K562 (cell line): Measurements from ENCODE around the gene PLP2. TPM values are rescaled to one million over a fixed set of nuclear protein-coding genes. Genes with fewer than 3 reads are reported as not detected.

Experiments used
- DIDO1 ChIP-seq: fragments of 450-650 bp; IDR thresholded peaks from 2 replicates; pipeline ENCODE4 v1.6.1; 2016; ENCODE audit warnings: low read depth, missing biosample characterization, missing genetic modification characterization
- FOXM1 ChIP-seq, 2 experiments: fragments of 450-650 bp in 1 of 2; sonication (generic) in 1 of 2; formaldehyde crosslinking in 1 of 2; IDR thresholded peaks; 2 replicates each; pipeline versions ENCODE4 v1.6.1 to v1.9.0; 2017 to 2022; ENCODE audit warnings: low read depth in 2 of 2, mild to moderate bottlenecking in 2 of 2, missing genetic modification reagents in 1 of 2, moderate library complexity in 1 of 2
- NFE2L1 ChIP-seq: fragments of 450-650 bp; IDR thresholded peaks from 2 replicates; pipeline ENCODE4 v1.6.1; 2016; ENCODE audit warnings: missing genetic modification characterization, low read depth, mild to moderate bottlenecking, missing compliant biosample characterization, moderate library complexity, borderline replicate concordance
- RNF219 ChIP-seq: fragments of 250-450 bp; sonication (Bioruptor Pico); IDR thresholded peaks from 2 replicates; pipeline ENCODE4 v1.5.0; 2022; ENCODE audit warnings: mild to moderate bottlenecking
- SFPQ ChIP-seq: fragments of 200-400 bp; formaldehyde crosslinking; IDR thresholded peaks from 2 replicates; pipeline ENCODE4 v1.6.1; 2017; ENCODE audit warnings: mild to moderate bottlenecking, low read depth, low read length, moderate library complexity
- SIRT6 ChIP-seq: IDR thresholded peaks from one replicate; pipeline ENCODE4 v1.6.1; 2012; ENCODE audit warnings: low read depth, mild to moderate bottlenecking, control low read depth, inconsistent platforms, low read length, moderate library complexity
- TAF1 ChIP-seq: IDR thresholded peaks from 2 replicates; pipeline ENCODE4 v1.6.1; 2011; ENCODE audit warnings: mild to moderate bottlenecking, low read length, moderate library complexity; ENCODE audit not compliant: insufficient read depth, control insufficient read depth, severe bottlenecking; ENCODE audit errors: extremely low read depth
- TAL1 ChIP-seq: fragments of 450-650 bp; IDR thresholded peaks from 2 replicates; pipeline ENCODE4 v1.6.1; 2016; ENCODE audit warnings: mild to moderate bottlenecking
- TSHZ1 ChIP-seq: fragments of 250-450 bp; sonication (Bioruptor Pico); IDR thresholded peaks from 2 replicates; pipeline ENCODE4 v1.4.0; 2020; ENCODE audit warnings: mild to moderate bottlenecking, moderate library complexity
- WHSC1 ChIP-seq: IDR thresholded peaks from one replicate; pipeline ENCODE4 v1.6.1; 2012; ENCODE audit warnings: low read length, control low read depth, inconsistent platforms
- ZBTB2 ChIP-seq: fragments of 450-650 bp; IDR thresholded peaks from 2 replicates; pipeline ENCODE4 v1.6.1; 2016; ENCODE audit warnings: antibody characterized with exemption
- ZNF217 ChIP-seq: sonication (generic); formaldehyde crosslinking; IDR thresholded peaks from 2 replicates; pipeline ENCODE4 v1.8.0; 2022; ENCODE audit warnings: mild to moderate bottlenecking, missing genetic modification reagents
- ZNF239 ChIP-seq: fragments of 250-450 bp; sonication (Bioruptor Pico); IDR thresholded peaks from 2 replicates; pipeline ENCODE4 v1.4.0; 2020; ENCODE audit warnings: mild to moderate bottlenecking
- ZNF584 ChIP-seq: fragments of 200-800 bp; sonication (Bioruptor generic); IDR thresholded peaks from 2 replicates; pipeline ENCODE4 v1.6.1; 2016; ENCODE audit warnings: low read depth, mild to moderate bottlenecking, missing genetic modification characterization, missing compliant biosample characterization
- ZSCAN32 ChIP-seq: fragments of 450-650 bp; formaldehyde crosslinking; IDR thresholded peaks from 2 replicates; pipeline ENCODE4 v1.4.0; 2020; ENCODE audit warnings: mild to moderate bottlenecking, moderate library complexity
- polyA plus RNA-seq, 8 experiments: library from polyadenylated mRNA; depleted of rRNA in 4 of 8; stranded (reverse) in 5 of 8; unstranded in 3 of 8; fragments of >200 nt; fragmentation: Nextera tagmentation in 2 of 8; fragmentation: Illumina TruSeq in 1 of 8; extraction: Ambion mirVana in 2 of 8; extraction: Trizol in 1 of 8; gene quantifications; 2 replicates each; pipeline versions ENCODE4 v1.2.1 to v1.2.3, GENCODE V29; 2011 to 2014; ENCODE audit warnings: inconsistent platforms in 1 of 8, missing spikeins in 1 of 8
- total RNA-seq, 7 experiments: library from RNA; depleted of rRNA in 6 of 7; stranded (reverse); fragments of >200 nt in 6 of 7; fragmentation: Illumina TruSeq in 2 of 7; extraction: Trizol in 2 of 7; gene quantifications; 2 replicates each; pipeline versions ENCODE4 v1.2.1 to v1.2.3, GENCODE V29; 2011 to 2021; ENCODE audit warnings: low replicate concordance in 1 of 7

The PLP2 gene
- total and polyA plus RNA-seq, 9 of the 15 experiments (the other 6 are each of a cell fraction or from before 2014, with no cell fraction given) = 34.7 to 236 (median 112) TPM

GRCh38 chrX:49163555-49164419 lies 7.9 kb upstream of the PLP2 start (continued):
- TF ChIP-seq RNF219 (no peak), ZSCAN32 (CRISPR knock-in tag) (no peak), ZNF217 (no peak), ZNF239 (CRISPR knock-in tag) (no peak), DIDO1 (tag) (no peak), ZBTB2 (no peak), TSHZ1 (CRISPR knock-in tag) (no peak), FOXM1 (IDR thresholded peaks at IDR 0.05; ENCODE audit: low read depth) (no peak), FOXM1 (CRISPR knock-in tag; IDR thresholded peaks at IDR 0.05; ENCODE audit: low read depth) (no peak), TAL1 (no peak), ZNF584 (no peak), NFE2L1 (tag) (no peak), TAF1 (no peak), SFPQ (no peak), WHSC1 (no peak), SIRT6 (no peak)
